ENCODE measurements around the gene SP6.

Gene SP6

DNA sequence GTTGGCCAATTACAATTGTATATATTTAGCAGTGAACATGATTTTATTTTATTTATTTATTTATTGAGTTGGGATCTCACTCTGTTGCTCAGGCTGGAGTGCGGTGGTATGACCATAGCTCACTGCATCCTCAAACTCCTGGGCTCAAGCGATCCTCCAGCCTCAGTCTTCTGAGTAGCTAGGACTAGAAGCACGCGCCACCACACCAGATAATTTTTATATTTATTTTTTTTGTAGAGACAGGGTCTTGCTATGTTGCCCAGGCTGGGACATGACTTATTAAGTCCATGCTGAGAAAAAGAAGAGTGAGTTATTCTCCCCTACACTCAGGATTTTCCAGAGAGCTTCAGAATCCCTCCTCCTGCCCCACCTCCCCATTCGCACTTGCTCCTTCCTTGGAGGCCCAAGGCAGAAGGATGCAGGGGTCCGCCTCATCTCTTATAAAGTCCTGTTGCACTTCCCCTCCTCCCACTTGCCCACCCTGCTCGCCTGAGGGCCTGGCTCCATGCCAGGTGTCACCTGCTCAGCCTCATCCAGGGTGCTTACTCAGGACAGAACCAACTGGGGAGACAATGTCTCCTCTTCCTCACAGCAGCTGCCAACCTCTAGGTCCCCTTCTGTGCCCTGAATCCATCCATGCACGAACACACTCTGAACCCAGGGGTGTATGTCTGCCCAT, 29.0 kb upstream of the SP6 start:
- no peak for DNase-seq (ENCODE audit: low spot score)

DNA sequence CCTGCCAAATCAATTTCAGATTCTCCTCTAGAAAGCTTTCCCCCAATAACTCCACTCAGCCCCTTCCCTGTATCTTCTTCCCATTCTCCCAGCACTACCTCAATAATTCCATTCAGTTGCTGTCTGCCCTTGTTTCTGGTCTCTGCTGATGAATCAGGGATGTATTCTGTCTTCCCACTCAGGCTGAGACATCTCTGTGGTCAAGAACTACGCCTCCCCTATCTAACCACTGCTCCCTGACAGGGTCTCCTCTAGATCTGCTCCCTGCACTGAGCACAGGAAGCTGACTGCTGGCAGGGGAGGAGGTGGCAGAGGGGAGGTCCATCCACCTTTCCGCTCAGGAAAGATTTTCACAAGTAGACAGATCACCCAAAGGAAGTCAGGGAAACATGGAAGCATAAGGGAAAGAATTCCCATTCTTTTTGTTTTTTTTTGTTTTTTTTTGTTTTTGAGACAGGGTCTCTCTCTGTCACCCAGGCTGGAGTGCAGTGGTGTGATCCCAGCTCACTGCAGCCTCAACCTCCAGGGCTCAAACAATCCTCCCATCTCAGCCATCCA, 28.1 kb upstream of the SP6 start:
- DNase-seq (ENCODE audit: low spot score) = no peak

DNA sequence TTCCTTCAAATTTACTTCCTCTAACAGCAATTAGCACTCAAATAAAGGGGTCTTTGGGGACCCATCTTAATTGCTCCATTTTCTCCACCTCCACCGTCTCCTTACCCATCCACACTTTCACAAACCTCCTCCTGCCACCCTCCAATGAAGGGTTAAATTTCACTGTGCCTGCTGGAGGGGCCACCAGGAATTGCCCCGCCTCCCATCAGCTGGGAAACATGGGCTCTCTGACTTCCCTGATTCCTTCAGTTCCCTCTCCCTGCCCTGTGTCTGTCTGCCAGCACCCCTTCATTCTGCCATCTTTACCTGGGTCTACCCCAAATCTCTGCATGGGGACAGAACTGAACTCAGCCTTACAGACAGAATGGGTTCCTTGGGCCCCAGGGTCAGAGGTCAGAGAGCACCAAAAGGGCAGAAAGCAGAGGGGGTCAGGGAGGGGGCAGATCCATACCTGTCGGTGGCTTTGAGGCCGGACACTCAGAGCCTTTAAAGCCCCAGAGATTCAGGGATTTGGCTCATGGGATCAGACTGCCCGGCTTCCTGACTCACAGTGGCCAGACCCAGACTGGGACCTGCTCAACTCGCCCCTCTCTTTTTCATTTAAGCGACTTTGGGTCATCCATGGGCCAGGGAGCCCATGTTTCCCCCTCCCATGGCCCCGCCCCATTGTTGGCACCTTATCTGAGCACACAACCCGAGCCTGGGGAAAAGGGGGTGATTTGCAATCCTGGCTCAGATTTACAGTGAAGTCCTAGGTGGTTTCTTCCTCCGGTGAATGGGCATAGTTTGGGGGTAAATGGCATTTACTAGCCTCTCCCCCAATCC, 27.5 kb upstream of the SP6 start:
- DNase-seq (ENCODE audit: low spot score) = no peak

DNA sequence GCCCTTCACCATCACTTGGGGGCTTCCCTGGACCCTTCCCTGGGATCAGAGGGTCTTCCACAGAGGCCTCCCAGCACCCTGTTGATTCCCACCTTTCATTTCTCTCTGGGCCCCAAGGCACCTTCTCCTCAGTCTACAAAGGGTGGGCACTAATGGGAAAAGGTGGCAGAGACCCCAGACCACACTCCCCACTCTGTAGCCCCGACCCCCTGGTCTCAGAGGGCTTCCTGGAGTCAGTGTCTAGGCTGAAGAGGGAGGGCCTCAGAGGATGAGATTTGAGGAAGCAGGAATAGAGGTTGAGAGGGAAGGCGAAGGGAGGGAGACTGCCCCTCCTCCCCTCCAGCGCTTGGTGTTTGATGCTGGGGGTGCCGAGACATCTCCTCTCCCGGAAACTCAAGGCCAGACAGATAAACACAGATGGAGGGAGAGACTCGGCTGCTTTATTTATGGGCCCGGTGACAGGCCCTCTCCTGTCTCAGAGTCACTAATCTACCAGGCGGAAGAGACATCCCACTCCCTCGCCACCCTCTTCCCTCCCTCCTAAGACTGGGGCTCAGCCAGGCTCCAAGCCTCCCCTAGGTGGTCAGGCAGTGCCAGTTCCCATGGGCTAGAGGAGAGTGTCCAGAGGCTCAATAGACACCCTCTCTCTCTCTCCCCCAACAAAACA, 26.5 kb upstream of the SP6 start:
- DNase-seq (ENCODE audit: low spot score) = no peak

DNA sequence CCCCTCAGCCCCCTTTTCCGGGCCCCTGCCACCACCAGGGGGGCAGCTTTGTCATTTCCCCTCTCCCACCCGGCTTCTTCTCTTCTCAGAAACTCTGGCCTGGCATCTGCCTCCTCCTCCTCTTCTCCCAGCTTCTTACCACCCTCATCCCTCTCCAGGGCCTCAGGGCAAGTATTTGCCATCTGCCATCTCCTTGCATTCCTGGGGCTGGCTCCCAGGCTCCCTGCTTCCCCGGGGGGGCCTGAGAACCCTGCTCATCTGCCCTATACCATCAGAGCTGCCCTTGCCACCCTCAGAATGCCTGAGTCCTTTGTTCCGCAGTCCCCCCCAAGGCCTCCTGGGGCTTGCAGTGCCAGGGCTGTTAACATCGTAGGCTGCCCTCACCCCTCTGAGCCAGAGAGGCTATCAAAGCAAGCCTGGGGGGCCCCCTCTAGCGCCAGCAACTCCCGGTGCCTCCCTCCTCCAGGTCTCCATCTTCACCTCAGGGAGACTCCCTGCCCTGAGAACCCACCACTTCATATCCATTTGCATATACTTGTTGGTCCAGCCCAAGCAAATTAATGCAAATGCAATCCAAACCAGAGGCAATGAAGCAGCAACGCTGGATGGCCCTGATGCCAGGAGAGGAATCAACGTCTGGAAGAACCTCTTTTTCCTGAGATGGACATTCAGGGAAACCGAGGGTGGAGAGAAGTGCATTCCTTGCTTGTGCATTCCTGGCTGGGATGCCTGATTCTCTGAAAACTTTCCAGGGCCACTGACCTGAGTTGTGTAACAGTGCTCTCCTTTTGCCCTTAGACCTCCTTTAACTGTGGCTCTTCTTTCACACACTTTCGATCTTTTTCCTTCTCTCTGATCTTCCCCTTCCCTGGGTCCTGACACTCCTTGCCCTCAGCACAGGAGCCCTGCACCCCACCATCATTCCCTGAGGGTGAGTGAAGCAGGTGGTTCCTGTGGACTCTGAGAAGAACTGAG, 24.3 kb upstream of the SP6 start:
- DNase-seq (ENCODE audit: low spot score) = no peak

DNA sequence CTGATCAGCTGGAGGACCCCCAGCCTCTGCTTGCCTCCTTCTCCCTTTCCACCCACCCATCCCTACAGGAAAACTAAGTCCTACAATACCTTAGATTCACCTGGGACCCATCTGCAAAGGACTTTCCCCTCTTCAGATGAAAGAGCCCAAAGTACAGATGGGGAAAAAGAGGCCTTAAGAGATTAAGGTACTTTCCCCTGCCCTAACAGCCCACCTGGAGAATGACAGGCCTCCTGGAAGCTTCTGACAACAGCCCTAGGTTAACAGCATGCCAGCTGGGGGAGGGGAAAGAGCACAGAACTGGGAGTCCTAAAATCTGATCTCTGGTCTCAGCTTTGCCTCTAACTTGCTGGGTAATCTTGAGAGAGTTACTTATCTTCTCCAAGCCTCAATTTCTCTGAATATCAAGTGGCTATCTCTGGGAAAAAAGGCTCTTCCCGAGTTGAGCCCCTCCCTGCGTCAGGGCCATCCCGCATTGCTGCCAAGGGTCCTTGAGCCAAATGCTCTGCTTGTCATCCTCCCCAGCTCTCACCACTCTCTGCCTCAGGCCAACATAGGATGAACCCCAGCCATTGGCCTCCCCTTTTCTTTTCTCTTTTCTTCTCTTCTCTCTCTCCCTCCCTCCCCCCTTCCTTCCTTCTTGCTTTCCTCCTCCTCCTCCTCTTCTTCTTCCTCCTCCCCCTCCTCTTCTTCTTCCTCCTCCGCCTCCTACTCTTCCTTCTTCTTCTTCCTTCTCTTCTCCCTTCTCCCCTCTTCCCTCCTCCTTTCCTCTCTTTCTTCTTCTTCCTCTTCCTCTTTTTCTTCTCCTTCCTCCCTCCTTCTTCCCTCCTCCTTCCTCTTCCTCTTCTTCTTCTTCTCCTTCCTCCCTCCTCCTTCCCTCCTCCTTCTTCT, 22.5 kb upstream of the SP6 start:
- DNase-seq (ENCODE audit: low spot score) = no peak

DNA sequence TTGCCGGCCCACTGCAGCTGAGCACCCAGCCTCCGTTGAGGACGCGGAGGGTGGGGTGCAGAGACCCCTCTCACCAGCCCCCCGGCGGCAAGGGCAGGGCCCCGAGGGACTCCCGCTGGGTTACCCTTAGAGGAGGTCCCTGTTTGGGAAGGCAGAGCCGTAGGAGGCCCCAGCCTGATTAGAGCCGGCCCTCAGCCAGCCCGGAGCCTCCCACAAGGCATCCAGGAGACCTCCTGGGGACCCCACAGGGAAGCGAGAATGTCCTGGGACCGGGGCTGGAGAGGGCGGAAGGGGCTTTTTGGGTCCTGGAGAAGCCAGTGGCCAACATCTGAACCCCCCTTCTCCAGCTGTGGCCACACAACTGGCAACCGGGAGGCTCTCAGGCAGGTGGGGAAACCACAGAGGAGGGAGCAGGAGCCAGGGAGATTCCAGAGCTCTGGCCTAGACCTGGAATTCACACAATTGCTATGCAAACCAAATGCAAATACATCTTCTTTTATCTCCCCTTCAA, 21.7 kb upstream of the SP6 start:
- no peak for DNase-seq (ENCODE audit: low spot score)

DNA sequence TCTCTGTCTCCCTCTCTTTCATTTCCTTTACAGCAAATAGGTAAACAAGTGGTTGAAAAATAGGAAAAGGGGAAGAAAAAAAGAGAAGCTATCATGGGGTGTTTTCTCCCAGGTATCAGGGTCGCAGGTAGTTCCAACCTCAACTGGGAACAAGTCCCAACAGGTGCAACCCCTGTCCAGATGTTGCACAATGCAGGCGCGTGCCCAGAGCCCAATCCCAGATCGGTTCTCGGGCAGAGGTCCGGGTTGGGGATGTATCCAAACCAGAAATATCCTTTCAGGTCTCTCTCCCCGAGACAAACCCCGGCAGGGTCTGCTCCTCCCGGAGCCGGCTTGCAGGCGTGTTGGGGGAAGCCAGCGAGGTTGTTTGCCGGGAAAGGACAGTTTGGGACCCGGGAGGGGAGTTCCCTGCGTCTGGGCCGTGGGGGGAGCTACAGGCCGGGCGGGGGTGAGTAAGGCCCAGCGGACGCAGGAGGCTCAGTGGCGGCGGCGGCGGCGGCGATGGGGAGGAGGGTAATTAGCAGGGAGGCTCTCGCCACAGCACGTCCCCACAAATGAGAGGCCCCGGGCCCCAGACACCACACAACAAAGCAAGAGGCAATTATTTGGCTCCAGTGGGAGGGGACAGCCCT, 21.2 kb upstream of the SP6 start:
- no peak for DNase-seq (ENCODE audit: low spot score)

DNA sequence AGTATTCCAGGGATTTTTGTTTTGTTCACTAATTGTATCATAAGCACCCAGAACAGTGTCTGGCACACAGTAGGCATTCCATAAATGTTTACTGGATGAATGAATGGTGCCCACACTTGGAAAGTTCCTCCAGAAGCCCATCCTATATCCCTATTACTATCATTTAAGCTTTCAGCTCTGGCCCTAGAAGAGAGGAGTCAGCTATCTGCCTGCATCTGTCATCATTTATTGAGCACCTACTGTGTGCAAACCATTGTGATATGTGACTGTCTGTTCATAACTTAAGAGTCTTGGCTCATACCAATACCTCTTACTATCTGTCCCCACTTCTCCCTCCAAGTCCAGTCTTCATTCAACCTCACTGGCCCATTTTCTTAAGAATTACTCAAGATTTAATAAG, 20.1 kb upstream of the SP6 start:
- no peak for DNase-seq (ENCODE audit: low spot score)

DNA sequence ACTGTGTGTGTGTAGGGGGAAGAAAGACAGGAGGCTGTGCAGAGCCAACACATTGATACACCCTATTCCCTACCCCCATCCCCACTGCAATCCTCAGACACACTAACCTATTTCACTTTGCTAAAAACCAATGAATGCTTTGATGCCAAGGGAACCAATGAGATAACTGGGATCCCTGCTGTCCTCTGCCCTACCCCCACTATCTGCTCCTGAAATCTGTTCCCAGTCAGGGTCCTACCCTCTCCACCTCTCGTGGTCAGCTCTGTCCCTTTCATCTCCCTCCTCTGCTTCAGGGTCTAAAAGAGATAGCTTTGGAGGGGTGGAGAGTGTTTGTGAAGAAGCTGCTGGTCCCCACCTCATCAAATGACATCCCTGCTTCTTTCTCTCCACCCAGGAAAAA, 19.1 kb upstream of the SP6 start:
- no peak for DNase-seq (ENCODE audit: low spot score)

DNA sequence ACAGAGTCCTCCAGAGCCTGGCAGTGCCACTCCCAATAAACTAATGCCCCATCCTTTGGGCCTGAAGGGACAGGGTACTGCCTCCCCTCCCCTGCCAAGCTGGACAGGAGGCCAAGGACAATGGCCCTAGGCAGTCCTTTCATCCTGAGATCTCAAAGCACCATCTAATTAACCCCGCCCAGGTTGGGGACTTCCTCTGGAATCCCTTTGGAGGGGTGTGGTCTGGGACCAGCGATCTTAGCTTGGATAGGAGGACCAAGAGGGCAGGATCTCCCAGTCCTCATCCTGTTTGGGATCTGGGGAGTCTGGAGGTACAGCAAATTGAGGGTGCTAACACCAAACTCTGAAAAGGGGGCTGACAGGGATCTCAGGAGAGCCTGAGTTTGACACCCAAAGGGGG, 18.2 kb upstream of the SP6 start:
- no peak for DNase-seq (ENCODE audit: low spot score)

DNA sequence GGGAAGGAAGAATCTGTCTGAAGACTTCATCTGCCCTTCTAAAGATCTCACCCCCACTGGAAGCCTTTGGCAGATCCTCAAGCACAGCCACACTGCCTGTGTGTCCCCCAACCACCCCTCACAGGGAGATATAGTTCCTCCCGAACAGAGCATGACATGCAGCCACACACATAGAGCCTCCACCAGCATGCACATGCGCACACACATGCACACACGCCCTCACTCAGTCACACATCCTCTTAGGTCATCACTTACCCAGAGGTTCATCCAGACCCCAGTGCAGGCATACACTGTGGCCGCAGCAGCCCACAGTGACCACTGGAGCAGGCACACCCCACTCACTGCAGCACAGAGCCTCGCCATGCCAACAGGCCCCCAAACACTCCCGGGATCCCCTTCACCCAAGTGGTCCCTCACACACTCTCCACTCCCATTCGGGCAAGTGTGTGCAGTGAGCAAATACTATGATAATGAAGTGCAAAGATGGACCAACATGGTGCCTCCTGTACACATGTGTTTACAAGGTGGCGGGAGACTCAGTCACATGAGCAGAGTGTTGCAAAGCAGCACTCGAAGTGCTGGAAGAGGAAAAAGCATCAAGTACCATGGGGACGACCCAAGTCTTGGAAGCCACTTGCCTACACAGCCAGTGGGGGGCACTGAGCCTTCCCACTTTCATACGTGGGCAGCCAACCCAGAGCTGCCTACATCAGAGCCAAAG, 17.0 kb upstream of the SP6 start:
- DNase-seq (ENCODE audit: low spot score) = no peak

DNA sequence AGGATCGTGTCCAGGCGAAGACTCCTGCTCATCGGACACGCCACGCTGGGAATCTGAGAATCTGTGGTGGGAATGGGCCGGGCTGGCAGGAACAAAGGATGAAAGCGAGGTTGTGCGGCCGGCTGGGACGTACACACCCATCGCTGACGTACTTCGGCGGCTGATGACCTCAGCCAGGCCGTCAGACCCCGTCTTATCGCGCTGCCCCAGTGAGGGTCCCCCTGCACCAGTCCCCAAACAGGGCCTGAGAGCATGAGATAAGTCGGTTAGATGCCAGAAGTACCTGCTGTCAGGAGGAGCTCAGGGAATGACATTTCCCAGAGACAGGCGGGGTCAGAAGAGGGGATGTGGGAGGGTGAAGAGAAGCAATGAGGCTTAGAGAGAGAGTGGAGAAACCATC, 16.0 kb upstream of the SP6 start:
- DNase-seq (ENCODE audit: low spot score) = peak; percentile 85

DNA sequence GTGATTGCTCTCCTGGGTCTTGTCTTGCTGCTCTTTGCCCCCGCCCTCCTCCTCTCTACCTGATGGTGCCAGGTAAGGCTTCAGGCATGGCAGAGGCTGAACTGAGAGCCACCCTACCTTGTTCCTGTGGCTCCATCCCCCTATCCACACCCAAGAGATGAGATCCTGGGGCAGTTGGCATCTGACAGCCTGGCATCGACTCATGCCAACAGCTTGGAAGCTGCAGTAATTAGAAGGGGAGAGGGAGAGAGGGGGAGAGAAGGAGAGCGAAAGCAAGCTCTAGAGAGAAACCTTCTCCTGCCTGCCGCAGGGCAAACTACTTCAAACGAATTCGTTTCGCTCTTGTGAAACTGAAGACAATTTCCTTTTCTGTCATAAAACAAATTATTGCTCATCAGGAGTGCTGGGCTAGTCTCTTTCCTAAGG, 13.8 kb upstream of the SP6 start:
- no peak for DNase-seq (ENCODE audit: low spot score)

DNA sequence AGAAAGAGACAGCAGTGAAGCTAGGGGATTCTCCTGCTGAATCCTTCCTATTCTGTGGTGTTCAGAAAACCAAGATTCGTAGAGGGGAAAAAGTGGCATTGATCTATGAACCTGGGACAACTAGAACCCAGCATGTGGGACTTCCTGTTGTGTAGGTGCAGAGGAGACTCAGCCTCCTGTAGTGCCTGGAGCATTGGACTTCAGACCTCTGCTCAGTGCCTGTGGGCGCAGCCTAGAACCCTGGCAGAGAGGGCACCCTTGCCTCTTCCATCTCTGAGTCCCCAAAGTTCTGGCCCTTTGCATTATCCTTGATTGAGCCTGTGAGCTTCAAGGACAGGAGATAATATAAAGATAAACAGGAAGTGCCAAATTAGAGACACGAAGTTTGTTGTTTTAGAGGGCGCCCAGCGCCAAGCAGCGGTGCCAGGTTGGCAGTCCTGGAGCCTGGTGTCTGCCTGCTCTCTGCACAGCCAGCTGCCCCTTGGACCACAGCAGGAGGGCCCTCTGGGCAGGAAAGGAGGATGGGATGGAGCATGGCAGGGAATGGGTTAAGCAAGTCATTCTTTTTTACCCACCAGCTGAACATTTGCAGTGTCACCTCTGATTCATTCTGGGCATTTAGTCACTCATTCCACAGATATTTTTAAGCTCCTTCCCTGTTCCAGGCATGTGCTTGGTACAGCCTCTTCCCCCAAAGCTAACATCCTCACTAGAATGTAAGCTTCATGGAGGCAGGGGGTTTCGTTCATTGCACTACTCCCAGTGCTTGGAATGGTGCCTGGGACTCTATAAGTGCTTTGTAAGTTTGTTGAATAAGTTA, 11.9 kb upstream of the SP6 start:
- DNase-seq (ENCODE audit: low spot score) = no peak

DNA sequence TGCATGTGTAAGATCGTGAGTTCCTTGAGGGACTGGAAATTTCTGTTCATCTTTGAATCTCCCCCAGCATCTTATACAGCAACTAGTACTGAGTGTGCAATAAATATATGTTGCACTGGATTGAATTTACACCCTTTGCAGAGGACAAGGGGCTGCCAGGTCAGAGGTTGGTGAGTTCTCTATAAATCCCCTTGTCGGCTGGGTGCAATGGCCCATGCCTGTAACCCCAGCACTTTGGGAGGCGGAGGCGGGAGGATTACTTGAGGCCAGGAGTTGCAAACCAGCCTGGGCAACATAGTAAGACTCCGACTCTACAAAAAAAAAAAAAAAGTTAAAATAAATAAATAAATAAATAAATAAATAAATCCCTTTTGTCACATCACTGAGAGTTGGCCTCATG, 9.4 kb upstream of the SP6 start:
- DNase-seq (ENCODE audit: low spot score) = no peak

DNA sequence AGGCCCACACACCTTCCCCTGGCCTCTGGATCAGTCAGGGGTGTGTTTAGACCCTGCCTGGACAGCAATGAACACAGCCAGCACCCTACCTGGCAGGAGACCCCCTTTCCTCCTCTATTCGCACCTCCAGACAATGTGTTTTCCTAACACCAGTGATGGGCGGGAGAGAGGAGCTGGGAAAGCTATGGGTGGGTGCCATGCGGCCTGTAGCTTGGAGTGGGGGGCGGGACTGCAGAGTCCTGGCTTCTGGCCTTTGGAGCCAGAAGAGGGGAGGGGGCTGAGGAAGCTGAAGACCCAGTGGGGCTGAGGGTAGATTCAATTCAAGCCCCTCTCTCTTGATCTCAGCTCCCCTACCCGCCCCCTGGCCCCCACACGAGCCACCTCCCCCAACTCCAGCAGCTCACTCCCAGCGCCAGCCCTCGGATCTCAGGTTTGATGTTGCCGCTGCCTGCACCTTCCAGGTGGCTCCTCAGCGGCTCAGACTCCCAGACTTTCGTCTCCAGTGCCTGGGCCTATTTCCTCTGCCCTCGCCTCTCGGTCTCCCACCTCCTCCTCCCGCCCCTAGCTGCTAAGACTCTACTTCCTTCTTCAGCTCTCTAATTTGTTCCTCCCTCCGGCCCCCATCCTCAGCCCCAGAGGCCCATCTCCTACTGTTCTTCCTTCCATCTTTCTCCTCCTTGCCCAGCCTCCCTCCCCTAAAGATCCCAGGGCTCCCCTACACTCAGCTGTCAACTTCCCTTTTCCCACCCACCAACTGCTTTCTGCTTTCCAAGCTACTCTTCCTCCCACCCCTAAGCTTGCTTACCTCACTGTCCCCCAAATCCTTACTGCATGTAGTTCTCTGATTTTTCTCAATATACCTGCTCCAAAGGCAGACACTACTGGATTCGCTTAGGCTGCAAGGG, 6.8 kb upstream of the SP6 start:
- DNase-seq (ENCODE audit: low spot score) = no peak

Measured in SK-N-DZ (cell line).